NOMO-1 treated with dmso at 0.1 percent for 144 hours (cell line): ENCODE results near the gene UBE2Q1.

ENCODE experiments used
- DNase-seq: peaks from one replicate; lab custom pipeline; 2025; ENCODE audit not compliant: unreplicated experiment; lab: John Stamatoyannopoulos, UW

The UBE2Q1 gene

DNA sequence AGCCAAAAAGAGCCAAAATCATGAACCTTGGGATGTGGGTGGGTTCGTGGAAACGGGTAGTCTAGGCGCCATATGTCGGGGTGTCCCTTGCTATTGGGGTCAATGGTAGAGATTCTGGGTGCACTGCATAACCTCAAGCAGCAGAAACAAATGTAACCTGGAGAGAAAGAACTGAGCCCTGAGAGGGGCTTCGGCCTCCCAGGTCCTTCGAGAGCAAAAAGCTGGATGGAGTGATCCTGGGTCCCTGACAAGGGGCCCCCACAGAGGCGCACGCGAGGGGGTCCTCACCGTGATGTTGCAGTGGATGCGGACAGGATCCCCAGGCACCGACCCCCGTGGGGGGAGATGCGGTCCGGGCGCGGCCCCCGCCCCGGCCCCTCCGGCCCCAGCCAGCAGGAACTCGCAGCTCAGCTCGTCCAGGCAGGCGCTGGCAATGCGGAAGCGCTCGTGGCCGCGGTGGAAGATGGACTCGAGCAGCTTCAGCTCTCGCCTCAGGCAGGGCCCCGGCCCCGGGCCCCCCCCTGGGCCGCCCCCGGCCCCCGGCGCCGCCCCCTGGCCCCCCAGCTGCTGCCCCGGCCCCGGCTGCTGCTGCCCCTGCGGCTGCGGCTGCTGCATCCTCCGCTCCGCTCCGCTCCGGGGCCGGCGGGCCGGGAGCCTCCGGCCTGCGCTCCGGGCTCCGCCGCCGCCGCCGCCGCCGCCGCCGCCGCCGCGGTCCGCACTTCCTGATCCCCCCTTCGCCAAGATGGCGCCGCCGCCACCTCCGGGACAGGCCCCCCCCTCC, at the start of gene UBE2Q1:
Gene UBE2Q1 (minus strand): TSS at position 724 of the 781 bp plus-strand sequence. CDS start 109 bp downstream, at position 615.
- DNase-seq: no peak

GRCh38 chr1:154607609-154608396, 49.3 kb upstream of the UBE2Q1 start, which contains the start of gene ADAR:
TSS of gene ADAR (minus strand) at chr1:154608186. CDS start at chr1:154608006, 180 bp downstream.
- DNase-seq: peak; percentile 95

DNA sequence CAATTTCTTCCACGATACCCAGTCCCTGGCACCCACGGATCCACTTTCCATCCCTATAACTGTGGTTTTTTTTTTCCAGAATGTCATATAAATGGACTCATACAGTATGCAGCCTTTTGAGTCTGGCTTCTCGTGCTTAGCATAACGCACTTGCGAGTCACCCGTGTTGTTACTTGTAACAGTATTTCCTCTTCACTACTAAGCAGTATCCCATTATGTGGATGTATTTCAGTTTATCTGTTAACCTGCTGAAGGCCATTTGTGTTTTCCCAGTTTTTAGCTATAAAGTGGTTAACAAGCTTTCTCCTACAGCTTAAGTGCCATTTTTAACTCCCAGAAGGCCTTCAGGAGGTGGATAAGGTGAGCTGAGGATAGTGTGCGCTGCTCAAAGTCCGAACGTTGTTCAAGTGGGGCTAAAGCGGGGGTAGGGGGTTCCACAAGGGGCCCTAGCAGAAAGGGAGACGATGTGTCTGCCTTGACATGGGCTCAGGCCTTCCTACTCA, 48.7 kb upstream of the UBE2Q1 start:
- no peak for DNase-seq

- no peak for DNase-seq
Measured at GRCh38 chr1:154605534-154605933, 47.1 kb upstream of the UBE2Q1 start.

GRCh38 chr1:154603317-154603716, 44.9 kb upstream of the UBE2Q1 start:
- no peak for DNase-seq

DNA sequence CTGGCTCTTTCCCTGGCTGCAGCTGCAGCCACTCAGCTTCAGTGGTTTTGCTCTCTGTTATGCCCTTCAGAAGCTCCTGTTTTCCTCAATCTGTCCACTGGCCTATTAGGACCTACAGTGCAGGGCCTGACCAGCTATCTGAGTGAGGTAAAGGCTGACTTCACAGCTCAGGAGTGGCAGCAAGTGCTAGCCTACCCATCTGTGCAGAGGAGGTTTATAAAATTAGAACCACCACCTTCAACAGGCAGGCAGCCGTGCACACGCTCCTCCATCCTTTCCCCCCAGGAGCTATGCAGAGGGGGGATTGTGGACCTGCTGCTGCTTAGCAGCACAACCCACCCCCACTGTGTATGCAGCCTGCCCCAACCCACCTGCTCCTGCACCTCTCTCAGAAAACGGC, 41.2 kb upstream of the UBE2Q1 start:
- no peak for DNase-seq

GRCh38 chr1:154598871-154599635, 40.6 kb upstream of the UBE2Q1 start:
- DNase-seq: no peak

GRCh38 chr1:154595621-154596020, 37.2 kb upstream of the UBE2Q1 start:
- DNase-seq: no peak

- DNase-seq: no peak
Measured at GRCh38 chr1:154594811-154595210, 36.3 kb upstream of the UBE2Q1 start.

- DNase-seq: no peak
Measured at GRCh38 chr1:154593390-154593789, 34.9 kb upstream of the UBE2Q1 start.

GRCh38 chr1:154591206-154591605, 32.7 kb upstream of the UBE2Q1 start:
- no peak for DNase-seq

GRCh38 chr1:154590756-154591155, 32.3 kb upstream of the UBE2Q1 start:
- DNase-seq: no peak

DNA sequence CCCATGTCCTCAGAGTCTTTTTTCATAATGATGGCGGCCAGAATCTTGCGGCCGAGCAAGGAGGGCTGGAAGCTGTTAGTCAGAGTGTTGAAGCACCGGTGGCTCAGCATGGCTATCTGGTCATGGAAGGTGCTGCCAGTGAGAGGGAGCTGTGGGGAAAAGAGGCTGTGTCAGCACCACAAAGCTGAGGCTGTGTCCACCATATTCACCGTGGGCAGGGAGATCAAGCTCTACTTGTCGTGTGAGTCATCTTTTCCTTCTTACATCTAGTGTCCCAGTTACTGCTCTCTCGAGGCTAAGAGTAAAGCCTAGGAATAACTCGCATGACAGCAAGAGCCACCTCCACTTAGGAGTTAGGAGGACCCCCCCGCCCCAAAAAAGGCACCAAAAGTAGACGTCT, 31.3 kb upstream of the UBE2Q1 start:
- DNase-seq: no peak

DNA sequence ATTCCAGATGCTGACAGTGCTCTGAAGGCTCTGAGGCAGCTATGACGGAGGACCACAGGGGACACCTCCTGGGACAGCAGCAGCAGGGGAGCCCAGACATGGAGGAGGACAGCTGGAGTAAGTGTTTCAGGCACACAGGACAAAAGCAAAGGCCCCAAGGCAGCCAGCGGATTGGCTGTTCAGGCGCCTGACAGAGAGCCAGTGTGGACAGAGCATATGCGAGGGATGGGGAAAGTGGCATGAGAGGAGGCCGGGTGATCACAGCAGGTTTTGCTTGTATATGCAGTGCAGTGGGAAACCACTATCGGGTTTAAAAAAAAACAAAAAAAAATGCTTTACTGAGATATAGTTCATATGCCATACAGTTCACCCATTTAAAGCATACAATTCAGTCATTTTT, 28.2 kb upstream of the UBE2Q1 start:
- no peak for DNase-seq

- no peak for DNase-seq
Measured at GRCh38 chr1:154586231-154586630, 27.8 kb upstream of the UBE2Q1 start.

- no peak for DNase-seq
Measured at GRCh38 chr1:154584267-154584994, 26.0 kb upstream of the UBE2Q1 start.

DNA sequence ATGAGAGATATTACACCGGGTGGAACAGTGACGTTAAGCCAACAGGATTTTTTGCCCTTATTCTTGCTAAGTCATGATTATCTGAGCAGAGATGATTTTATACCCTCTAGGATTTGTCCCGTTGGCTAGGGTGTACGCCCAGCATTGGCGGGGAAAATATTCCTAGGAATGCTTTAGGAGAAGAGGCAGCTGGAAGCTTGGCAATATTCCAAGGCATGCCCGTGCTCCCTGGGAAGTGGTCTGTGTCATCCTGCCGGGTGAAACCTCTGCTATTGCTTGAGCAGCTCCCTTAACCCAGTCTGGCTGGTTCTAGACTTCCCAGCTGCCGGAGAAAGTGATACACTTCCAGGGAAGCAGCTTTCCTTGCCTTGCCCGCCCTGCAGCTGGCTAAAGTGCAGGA, 25.3 kb upstream of the UBE2Q1 start:
- DNase-seq: no peak

GRCh38 chr1:154582885-154583284, 24.4 kb upstream of the UBE2Q1 start:
- no peak for DNase-seq

GRCh38 chr1:154581766-154582165, 23.3 kb upstream of the UBE2Q1 start:
- DNase-seq: no peak

DNA sequence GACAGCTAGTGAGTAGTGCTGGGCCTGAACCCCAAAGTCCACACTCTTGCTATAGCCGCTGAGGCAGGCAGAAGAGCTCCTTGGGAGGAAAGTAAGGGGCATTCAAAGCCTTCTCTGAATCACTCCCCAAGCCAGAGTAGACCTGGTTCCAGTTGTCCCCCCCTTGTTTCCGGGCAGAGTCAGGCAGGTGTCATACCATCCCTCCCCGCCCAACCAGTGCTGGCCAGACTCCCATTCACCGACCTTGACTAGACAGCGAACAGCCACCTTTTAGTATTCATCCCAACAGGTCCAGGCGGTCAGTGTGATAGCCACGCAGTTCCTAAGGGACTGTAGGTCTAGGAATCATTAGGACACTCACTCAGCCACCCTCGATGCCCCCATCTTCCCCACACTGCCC, 20.9 kb upstream of the UBE2Q1 start:
- DNase-seq: no peak

DNA sequence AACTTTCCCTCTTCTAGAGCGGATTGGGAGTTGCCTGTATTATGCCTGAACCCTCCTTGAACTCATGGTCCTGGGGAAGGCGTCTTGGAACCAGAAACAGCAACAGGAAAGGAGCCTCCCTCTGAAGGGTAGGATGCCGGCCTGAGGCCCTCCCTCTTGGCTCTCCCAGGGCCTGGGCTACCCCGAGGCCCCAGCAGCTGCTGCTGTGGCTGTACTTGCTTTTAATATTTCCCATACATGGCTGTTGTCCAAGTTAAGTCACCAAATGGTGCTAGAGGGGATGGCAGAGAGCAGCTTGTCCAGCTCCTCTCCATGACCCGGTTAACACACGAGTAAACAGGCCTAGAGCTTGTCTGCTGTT, 19.6 kb upstream of the UBE2Q1 start:
- no peak for DNase-seq
